Transverse colon (tissue), 4 donors: ENCODE results near the gene QKI.

ENCODE experiments used
- EP300 ChIP-seq: sonication (generic); formaldehyde crosslinking; IDR thresholded peaks from one replicate; pipeline ENCODE4 v1.6.1; 2017; ENCODE audit warnings: antibody characterized with exemption, low read depth
- POLR2AphosphoS5 ChIP-seq, 3 donors: sonication (generic); formaldehyde crosslinking; IDR thresholded peaks; one replicate each; pipeline ENCODE4 v1.6.1; 2016; ENCODE audit warnings: antibody characterized with exemption in 3 of 3
- TF ChIP-seq, protein P1 (sequence below), 5 experiments: fragments of 200-600 bp in 3 of 5; fragments of 450-650 bp in 2 of 5; sonication (generic) in 3 of 5; IDR thresholded peaks; 1 replicate in 2 of 5; 2 replicates in 3 of 5; pipeline ENCODE4 v1.5.1; 2016 to 2017; ENCODE audit warnings: antibody characterized with exemption in 5 of 5, inconsistent platforms in 3 of 5, mild to moderate bottlenecking in 2 of 5, moderate library complexity in 1 of 5

- TF ChIP-seq, protein P1, sequence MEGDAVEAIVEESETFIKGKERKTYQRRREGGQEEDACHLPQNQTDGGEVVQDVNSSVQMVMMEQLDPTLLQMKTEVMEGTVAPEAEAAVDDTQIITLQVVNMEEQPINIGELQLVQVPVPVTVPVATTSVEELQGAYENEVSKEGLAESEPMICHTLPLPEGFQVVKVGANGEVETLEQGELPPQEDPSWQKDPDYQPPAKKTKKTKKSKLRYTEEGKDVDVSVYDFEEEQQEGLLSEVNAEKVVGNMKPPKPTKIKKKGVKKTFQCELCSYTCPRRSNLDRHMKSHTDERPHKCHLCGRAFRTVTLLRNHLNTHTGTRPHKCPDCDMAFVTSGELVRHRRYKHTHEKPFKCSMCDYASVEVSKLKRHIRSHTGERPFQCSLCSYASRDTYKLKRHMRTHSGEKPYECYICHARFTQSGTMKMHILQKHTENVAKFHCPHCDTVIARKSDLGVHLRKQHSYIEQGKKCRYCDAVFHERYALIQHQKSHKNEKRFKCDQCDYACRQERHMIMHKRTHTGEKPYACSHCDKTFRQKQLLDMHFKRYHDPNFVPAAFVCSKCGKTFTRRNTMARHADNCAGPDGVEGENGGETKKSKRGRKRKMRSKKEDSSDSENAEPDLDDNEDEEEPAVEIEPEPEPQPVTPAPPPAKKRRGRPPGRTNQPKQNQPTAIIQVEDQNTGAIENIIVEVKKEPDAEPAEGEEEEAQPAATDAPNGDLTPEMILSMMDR (IDR thresholded peaks at IDR 0.05) = no peak
- TF ChIP-seq POLR2AphosphoS5 (IDR thresholded peaks at IDR 0.05) = no peak
- no peak for TF ChIP-seq EP300
Observed at GRCh38 chr6:163429858-163430448, 15.4 kb downstream of the QKI start.
